ENCODE results near the gene JCHAIN.
A peak's percentile ranks its signal among the peaks of the same experiment; 100 is the strongest.

Gene JCHAIN

GRCh38 chr4:70711599-70711998 lies 45.3 kb upstream of the JCHAIN start:
- no peak overlapping the region for H3K4me3 ChIP-seq (replicated peaks; ENCODE audit: low read depth, low read length)
- DNase-seq (ENCODE audit: low read depth): no peak

DNA sequence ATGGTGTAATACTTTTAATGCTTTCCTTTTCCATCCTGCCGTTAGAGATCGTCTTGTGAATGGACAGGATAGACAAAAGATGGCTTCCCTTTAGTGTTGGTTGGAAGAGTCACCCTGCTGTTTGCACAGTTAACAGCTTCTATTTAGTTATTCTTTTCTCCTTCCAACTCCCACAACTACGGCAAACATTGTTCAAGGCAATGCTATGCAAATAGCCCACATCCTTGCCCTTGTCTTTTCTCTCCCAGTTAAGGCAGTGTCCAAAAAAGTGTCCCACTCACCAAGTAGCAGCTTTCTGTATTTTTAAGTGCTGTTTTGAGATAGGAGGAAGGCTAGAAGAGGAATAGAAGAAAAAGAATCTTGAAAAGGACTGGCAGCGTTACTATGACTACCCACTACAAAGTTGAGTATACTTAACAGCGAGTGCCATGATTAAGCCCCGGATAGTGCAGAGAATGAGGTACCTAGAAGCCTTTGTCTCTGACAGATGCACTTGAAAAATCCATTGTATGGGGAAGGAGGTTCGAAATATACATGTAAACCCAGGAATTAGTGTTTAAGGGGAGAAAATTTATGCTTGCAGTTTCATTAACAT lies 43.4 kb upstream of the JCHAIN start:
- DNase-seq (ENCODE audit: low read depth): no peak
- TF ChIP-seq, protein P1, sequence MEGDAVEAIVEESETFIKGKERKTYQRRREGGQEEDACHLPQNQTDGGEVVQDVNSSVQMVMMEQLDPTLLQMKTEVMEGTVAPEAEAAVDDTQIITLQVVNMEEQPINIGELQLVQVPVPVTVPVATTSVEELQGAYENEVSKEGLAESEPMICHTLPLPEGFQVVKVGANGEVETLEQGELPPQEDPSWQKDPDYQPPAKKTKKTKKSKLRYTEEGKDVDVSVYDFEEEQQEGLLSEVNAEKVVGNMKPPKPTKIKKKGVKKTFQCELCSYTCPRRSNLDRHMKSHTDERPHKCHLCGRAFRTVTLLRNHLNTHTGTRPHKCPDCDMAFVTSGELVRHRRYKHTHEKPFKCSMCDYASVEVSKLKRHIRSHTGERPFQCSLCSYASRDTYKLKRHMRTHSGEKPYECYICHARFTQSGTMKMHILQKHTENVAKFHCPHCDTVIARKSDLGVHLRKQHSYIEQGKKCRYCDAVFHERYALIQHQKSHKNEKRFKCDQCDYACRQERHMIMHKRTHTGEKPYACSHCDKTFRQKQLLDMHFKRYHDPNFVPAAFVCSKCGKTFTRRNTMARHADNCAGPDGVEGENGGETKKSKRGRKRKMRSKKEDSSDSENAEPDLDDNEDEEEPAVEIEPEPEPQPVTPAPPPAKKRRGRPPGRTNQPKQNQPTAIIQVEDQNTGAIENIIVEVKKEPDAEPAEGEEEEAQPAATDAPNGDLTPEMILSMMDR (IDR thresholded peaks at IDR 0.05; ENCODE audit: low read length, missing control alignments): no peak

More at GRCh38 chr4:70711599-70711998, 45.3 kb upstream of the JCHAIN start:
- TF ChIP-seq, protein P1 (IDR thresholded peaks at IDR 0.05; ENCODE audit: low read length, missing control alignments): no peak

DNA sequence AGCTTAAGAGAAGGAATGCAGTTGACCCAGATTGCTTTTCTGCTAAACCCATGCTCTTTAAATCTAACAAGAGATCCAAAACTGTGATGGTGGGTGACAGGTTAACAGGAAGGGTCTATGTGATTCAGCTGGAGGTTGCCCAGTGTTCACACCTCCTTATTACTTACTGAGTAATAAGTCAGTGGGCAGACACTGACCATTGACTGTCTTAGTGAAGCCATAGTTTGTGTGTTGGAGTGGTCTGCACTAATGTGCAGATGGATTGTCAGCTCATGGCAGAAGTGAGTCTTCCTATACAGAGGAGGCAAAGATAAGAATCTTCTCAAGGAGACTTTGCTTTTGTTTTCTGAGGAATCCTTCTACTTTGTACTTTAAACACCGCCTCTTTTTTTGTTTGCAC lies 40.2 kb upstream of the JCHAIN start:
- DNase-seq (ENCODE audit: low read depth): no peak
- H3K4me3 ChIP-seq (replicated peaks; ENCODE audit: low read depth, low read length): peak overlapping the region; percentile 76
- TF ChIP-seq, protein P1 (IDR thresholded peaks at IDR 0.05; ENCODE audit: low read length, missing control alignments): no peak

More for the DNA sequence above, 43.4 kb upstream of the JCHAIN start:
- H3K4me3 ChIP-seq (replicated peaks; ENCODE audit: low read depth, low read length): no peak overlapping the region

GRCh38 chr4:70706044-70706461 lies 39.7 kb upstream of the JCHAIN start:
- H3K4me3 ChIP-seq (replicated peaks; ENCODE audit: low read depth, low read length): peak overlapping the region; percentile 76
- TF ChIP-seq, protein P1 (IDR thresholded peaks at IDR 0.05; ENCODE audit: low read length, missing control alignments): no peak
- no peak for DNase-seq (ENCODE audit: low read depth)

- TF ChIP-seq, protein P1 (IDR thresholded peaks at IDR 0.05; ENCODE audit: low read length, missing control alignments): no peak
- peak overlapping the region; percentile 76 for H3K4me3 ChIP-seq (replicated peaks; ENCODE audit: low read depth, low read length)
- DNase-seq (ENCODE audit: low read depth): peak; percentile 56
These were observed 39.1 kb upstream of the JCHAIN start for GRCh38 chr4:70705183-70706043.

- DNase-seq (ENCODE audit: low read depth): no peak
- TF ChIP-seq, protein P1 (IDR thresholded peaks at IDR 0.05; ENCODE audit: low read length, missing control alignments): no peak
- peak overlapping the region; percentile 76 for H3K4me3 ChIP-seq (replicated peaks; ENCODE audit: low read depth, low read length)
These were observed 38.5 kb upstream of the JCHAIN start for GRCh38 chr4:70704931-70705182.

All from fibroblast of pulmonary artery (primary cell).